Measurements from ENCODE around the gene CCDC85C.
"Not testable (repeated sequence)": the region's sequence is repeated elsewhere in the genome, so short reads cannot be mapped to it uniquely, and the experiment has no call there.

CCDC85C gene

DNA sequence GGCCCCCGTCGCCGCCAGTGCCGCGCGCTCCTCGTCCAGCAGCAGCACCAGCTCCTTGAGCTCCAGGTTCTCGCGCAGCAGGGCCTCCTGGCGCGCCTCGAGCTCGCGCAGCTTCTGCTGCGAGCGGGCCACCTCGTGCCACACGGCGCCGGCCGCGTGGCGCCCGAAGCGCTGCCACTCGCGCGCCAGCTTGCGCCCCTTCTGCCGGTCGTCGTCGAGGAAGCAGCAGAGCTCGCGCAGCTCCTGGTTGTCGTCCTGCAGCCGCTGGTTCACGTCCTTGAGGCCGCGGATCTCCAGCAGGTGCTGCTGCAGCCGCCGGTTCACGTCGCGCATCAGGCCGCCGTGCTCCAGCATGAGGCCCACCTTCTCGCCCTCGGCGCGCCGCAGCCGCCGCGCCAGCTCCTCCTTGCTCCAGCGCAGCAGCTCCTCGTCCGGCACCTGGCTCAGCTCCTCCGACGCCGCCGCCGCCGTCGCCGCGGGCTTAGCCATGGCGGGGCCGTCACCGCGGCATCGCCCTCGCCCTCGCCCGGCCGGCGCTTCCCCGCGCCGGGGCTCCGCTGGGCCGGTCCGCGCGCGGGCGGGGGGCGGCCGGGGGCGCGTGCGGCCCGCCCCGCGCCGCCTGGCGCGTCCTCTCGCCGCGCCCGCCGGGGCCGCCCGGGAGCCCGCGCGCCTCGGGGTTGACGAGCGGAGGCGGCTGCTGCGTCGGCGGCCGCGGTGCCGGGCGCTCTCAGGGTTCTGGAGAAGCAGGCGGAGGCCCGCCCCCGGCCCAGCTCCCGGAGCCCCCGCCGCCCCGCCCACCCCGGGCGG lies at the start of gene CCDC85C:
Gene CCDC85C, minus strand, starts transcription at position 737 of the 807 bp plus-strand sequence. Its CDS starts 248 bp downstream, at position 489.
- in situ Hi-C loops (cut with MboI; ENCODE audit: low sequenced_read_pairs): no loop called here

DNA sequence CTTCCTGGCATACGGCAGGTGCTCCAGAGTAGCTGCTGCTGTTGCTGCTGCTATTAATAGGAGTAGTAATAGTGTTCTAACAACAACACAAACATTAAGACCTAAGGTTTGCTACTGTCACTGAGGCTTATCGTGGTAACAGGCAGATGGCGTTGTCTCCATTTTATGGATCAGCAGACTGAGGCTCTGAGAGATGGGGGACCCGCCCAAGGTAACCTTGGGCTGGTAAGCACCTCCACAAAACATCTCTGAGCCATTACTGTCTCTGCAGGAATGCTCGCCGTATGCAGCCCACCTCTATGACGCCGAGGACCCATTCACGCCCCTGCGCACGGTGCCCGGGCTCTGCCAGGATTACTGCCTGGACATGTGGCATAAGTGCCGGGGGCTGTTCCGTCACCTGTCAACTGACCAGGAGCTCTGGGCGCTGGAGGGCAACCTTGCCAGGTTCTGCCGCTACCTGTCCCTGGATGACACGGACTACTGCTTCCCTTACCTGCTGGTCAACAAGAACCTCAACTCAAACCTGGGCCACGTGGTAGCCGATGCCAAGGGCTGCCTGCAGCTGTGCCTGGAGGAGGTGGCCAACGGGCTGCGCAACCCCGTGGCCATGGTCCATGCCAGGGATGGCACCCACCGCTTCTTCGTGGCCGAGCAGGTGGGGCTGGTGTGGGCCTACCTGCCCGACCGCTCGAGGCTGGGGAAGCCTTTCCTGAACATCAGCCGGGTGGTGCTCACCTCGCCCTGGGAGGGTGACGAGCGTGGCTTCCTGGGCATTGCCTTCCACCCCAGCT lies 48.1 kb upstream of the CCDC85C start:
- in situ Hi-C loops (cut with MboI; ENCODE audit: low sequenced_read_pairs): no loop called here

DNA sequence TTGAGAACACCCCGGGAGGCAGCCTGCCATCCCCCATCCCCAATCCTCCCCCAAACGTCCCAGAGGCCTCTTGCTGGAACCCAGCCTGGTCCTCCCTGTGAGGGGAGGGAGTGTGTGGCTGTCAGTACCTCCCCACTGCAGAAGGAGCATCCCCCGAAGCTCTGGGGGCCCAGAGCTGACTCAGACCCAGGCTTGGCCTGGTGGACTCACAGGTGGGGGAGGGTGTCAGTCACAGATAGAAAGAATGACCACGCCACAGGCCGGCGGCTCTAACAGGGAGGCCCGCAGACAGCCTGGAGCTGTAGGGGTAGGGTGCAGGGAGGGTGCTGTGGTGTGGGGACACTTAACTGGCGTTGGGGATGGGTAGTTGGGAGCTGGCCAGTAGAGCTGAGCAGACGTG lies 46.2 kb upstream of the CCDC85C start:
- in situ Hi-C loops (cut with MboI; ENCODE audit: low sequenced_read_pairs): no loop called here

DNA sequence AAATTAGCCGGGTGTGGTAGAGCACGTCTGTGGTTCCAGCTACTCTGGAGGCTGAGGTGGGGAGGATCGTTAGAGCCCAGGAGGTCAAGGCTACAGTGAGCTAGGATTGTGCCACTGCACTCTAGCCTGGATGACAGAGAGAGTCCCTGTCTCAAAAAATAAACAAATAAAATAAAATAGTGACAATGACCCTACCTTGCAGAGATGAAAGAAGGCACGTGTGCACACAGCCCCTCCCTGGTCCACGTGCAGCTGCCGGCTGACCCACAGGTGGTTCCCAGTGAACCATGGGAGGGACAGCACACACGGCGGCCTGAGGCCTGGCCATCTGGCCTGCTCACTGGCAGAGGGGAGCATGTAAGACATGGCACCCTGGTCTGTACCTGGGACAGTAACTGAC lies 45.6 kb upstream of the CCDC85C start:
- in situ Hi-C loops (cut with MboI; ENCODE audit: low sequenced_read_pairs): no loop called here

DNA sequence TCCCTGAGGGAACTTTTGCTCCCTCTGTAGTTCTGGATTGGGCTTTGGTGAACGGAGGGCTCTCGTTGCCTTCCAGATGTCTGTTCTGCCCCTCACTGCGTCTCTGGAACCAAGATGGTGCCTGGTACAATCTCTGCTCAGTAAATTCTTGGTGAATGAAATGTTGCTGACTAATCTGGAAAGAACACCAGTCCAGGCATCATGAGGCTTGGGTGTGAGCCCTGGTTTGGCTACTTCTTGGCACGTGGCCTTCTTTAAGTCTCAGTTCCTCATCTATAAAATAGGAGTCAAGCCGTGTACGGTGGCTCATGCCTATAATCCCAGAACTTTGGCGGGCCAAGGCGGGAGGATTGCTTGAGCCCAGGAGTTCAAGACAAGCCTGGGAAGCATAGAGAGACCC lies 45.2 kb upstream of the CCDC85C start:
- in situ Hi-C loops (cut with MboI; ENCODE audit: low sequenced_read_pairs): no loop called here

DNA sequence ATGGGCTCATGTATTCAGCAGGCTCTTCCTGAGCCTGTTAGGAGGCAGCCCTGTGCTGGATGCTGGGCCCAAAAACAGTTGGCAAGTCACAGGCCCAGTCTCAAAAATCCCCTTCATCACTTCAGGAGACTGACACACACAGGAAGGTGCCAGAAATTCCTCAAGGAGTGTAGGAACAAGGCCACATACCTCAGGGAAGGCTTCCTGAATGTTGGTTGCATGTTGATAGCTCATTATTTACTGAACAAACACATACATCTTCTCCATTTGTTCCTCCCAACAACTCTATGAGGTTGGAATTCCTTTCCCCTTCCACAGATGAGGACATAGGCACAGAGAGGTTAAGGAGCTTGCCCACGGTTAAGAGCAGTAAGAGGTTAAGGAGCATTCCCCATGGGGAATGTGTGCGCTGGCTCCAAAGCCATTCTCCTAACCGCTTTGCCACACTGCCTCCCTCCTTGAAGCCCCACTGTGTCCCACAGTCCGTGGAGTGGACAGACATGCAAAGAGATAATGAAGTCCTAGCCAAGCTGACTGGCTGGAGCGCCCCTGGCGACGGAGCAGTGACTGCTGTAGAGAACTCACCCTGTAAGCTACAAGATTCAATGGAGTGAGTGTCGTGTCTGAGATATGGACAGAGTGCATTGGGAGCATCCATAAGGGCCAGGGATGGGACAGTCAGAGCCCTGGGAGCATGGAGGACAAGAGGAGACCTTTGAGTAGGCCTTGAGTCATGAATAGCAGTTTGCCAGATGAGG lies 44.2 kb upstream of the CCDC85C start:
- in situ Hi-C loops (cut with MboI; ENCODE audit: low sequenced_read_pairs): no loop called here

DNA sequence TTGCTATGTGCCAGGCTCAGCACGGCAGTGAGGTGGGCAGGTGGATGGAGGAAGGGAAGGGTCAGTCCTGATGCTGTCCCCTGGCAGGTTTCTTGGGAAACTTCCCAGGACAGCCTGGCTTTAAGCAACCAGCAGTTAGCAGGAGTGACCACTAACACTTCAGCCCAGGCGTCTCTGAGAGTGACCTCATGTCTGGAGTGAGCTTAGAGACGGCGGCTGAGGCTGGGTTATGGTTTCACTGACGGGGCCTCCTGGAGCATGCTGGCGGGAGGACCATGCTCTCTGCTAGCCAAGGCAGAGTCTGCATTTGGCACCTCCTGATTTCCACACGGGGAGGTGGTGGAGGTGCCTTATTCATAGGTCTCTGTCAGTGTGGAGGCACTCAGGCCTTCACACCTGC lies 43.4 kb upstream of the CCDC85C start:
- in situ Hi-C loops (cut with MboI; ENCODE audit: low sequenced_read_pairs): no loop called here

DNA sequence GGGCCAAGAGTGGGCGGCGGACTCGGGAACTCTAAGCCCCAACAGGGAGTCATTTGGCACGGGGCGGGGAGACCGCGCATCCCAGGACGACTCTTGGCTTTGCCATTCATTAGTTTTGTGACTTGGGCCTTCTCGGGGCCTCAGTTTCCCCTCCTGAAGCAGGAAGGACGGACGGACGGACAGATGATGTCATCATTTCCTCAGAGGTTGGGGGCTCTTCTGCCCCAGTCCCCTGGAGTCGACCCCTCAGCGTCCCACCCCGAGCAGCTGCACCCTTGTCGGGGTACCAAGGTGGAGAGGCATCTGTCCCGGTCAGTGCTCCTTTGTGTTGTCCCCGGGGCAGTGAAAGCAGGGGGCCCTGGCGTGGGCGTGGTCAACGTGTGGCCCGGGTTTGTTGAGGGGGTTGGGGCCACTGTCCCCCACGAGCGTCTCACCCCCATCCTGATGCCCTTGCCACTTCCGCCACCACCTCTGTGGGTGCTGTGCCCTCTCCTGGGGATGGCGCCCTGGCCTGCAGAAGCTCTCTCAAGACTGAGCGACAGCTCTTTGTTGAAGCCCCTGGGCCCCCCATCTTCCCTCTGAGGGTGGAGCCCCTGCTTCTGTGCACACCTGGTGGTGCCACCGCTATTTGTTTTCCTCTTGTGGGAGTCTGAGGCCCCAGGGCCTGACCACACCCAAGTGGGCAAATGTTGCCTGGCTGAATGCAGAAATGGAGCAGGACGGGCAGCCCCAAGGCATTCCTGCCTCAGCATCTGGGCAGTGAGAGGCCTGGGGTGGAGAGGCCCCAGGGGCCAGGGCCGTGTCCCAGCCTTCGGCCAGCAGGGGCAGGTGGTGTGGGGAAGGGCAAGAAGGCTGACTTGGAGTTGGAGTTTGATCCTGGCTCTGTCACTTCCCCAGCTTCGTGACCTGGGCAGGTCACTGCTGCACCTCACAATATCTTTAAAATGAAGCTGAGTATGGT lies 41.8 kb upstream of the CCDC85C start:
- in situ Hi-C loops (cut with MboI; ENCODE audit: low sequenced_read_pairs): no loop called here

DNA sequence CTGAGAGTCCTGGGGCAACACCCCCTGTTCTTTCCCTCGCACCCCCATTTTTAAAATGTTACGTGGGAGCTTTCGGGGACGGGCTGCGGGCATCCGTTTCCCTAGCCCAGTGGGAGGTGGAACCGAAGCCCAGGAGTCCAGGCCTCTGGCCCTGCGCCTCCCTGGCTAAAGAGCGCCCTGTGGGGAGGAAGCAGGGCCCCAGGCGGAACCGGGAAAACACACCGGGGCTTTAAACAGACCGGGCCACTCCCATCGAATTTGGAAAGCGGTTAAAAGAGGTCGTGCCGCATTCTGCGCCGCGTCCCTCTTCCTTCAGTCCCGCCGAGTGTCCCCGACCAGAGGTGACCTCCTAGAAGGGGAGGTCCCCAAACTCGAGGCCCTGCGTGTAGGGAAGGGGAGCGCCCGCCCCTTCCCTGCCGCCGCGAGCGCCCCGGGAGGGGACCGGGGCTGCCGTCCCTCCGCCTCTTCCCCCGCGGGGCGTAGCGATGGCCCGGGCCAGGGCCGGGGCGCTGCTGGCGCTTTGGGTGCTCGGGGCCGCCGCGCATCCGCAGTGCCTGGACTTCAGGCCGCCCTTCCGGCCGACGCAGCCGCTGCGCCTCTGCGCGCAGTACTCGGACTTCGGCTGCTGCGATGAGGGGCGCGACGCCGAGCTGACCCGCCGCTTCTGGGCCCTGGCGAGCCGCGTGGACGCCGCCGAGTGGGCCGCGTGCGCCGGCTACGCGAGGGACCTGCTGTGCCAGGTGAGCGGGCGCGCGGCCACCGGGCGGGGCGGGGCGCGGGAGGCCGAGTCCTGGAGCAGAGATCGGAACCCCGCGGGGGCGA lies 40.9 kb upstream of the CCDC85C start, which contains the start of gene HHIPL1:
Gene HHIPL1, plus strand, starts transcription at position 407 of the 822 bp plus-strand sequence. Its CDS starts 79 bp downstream, at position 486.
- in situ Hi-C loops (cut with MboI; ENCODE audit: low sequenced_read_pairs): no loop called here

DNA sequence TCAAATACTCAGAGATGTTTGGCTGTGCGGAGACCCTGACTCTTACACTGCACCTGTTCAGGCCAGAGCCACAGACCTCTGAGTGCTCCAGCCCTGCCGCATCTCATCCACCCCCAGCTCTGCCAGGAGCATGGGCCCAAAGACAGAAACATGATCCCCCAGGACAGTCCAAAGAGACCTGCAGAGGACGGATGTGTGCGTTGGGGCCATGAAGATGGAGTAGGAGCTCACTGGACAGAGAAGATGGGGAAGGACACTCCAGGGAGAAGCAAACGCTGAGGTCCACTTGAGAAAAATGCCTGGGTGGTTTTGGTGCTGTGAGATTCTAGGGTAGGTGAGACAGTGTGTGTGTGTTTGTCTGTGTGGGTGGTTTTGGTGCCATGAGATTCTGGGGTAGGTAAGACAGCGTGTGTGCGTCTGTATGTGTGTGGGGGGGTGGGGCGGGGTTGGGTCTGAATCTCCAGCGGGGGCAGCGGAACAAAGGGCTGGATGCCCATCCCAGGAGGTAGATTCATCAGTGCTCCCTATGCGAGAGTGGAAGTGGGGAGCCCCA lies 40.1 kb upstream of the CCDC85C start:
- in situ Hi-C loops (cut with MboI; ENCODE audit: low sequenced_read_pairs): no loop called here

DNA sequence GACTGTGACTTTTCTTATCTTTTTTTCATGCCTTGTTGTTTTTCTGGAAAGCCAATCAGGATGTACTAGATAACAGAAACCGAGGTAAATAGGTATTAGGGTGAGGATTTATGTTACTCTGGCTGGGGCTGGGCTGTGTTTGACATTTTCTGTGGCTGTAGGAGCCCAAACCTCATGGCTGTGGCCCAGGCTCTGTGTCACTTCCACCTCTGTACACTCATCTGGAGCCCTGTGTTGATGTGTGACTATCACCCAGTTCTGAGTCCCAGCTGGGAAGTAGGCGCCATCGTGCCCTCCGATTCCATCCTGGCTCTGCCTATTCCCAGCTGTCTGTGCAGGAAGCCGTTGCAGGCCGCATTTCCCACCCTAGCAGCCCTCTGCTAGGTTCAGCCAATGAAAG lies 39.3 kb upstream of the CCDC85C start:
- in situ Hi-C loops (cut with MboI; ENCODE audit: low sequenced_read_pairs): no loop called here

DNA sequence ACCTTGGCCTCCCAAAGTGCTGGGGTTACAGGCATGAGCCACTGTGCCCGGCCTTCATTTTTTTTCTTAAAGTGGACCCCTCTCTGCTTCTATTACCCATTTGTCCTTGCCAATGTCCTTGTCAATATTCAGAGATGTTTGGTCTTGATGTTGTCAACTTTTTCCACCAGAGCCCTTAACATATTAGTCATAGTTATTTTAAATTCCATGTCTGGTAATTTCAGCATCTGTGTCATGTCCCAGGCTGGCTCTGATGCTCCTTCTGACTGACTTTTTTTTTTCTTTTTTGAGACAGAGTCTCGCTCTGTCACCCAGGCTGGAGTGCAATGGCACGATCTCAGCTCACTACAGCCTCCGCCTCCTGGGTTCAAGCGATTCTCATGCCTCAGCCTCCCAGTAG lies 38.8 kb upstream of the CCDC85C start:
- in situ Hi-C loops (cut with MboI; ENCODE audit: low sequenced_read_pairs): not testable (repeated sequence)

DNA sequence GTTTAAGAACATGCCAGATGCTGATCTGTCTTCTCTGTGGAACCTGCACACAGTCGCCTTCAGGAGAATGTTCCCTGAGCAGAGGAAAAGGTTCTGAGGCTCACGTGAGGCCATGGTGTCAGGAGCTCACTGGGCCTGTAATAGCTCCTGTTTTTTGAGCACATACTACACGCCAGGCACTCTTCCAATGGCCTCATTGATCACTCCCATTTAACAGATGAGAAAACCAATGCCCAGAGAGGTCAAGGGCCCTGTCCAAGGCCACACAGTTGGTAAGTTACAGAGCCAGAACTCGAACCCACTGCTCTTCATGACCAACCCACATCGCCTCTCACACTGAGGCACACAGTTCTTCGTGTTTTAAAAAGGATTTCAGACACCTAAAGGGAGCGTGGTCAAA lies 33.6 kb upstream of the CCDC85C start:
- in situ Hi-C loops (cut with MboI; ENCODE audit: low sequenced_read_pairs): no loop called here

DNA sequence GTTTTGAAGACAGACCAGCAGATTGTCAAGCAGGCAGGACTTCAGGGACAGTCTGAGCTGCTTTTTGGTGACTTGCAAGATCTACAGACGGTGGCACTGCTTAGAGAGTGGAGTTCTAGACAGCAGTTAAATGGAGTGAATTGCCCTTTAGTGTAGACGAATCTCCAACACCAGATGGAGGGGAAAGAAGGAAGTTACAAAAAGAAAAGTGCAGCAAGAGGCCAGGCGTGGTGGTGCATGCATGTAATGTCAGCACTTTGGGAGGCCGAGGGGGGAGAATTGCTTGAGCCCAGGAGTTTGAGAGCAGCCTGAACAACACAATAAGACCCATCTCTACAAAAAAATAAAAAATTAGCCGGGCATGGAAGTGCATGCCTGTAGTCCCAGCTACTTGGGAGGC lies 32.5 kb upstream of the CCDC85C start:
- in situ Hi-C loops (cut with MboI; ENCODE audit: low sequenced_read_pairs): no loop called here

DNA sequence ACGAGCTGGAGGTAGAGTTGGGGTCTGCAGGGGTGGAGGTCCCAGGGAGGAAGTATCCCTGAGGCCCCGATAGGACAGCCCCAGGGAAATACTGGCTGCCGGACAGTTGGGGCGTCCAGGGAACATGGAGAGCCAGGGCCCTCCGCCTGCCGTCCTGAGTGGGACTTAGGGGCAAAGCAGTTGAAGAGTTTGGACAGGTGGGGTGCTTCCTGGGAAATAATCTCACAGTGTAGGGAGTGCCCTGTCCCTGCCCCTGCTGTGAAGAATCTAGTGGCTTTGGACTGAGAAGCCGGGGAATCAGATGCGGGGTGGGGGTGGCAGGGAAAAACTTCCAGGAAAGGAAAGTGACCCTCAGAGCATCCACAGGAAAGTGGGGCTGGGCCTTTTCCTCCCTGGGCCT lies 31.1 kb upstream of the CCDC85C start:
- in situ Hi-C loops (cut with MboI; ENCODE audit: low sequenced_read_pairs): no loop called here

DNA sequence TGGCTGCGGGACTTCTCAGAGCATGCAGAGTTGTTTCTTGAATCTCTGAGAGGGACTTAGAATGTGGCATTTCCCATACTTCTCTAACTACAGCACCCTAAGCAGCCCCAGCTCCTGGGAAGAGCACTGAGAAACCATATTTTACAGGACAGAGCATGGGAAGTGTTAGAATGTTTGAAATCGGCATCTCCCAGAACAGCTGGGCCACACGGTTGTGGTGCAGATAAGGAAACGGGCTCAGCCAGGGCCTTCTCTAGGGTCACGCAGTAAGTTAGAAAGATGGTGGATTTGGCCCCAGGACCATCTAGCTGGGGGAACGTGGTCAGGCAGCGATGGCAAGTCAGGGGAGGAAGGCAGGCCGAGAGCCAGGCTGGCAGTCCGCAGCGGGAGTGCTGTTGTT lies 30.4 kb upstream of the CCDC85C start:
- in situ Hi-C loops (cut with MboI; ENCODE audit: low sequenced_read_pairs): no loop called here

DNA sequence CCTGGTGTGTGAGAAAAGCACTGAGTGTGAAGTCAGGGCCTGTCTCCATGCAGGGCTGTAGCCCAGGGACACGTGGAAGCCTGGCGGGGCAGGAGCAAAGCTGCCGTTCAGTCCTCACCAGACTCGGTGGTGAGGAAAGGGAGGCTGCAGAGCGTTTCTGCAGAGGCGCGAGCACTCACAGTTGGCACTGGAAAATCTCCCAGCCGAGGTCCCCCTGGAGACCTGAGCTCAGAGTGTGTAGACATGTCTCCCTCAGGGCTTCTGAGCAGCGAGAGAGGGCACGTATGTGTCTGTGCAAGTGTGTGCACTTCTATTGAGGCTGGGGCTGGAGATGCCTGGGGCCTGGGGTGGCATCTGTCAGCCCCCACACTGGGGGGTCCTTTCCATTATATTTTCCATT lies 29.9 kb upstream of the CCDC85C start:
- in situ Hi-C loops (cut with MboI; ENCODE audit: low sequenced_read_pairs): no loop called here

DNA sequence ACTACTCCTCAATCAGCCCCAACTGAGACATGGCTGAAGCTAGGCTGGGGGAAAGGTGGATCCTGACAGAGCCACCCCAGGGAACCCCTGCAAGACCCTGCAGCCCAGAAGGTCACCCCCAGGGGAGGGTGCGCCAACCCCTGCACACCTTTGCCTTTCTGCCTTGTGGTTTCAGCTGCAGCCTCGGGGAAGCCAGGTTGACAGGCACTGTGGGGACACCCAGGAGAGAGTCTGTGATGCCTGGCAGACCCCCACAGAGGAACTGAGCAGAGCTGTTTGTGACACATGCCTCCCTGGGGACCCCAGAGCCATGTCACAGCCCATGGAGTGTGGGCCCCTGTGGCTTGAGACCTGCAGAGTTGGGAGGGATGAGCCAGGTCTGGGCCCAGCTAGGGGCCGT lies 29.1 kb upstream of the CCDC85C start:
- in situ Hi-C loops (cut with MboI; ENCODE audit: low sequenced_read_pairs): no loop called here

DNA sequence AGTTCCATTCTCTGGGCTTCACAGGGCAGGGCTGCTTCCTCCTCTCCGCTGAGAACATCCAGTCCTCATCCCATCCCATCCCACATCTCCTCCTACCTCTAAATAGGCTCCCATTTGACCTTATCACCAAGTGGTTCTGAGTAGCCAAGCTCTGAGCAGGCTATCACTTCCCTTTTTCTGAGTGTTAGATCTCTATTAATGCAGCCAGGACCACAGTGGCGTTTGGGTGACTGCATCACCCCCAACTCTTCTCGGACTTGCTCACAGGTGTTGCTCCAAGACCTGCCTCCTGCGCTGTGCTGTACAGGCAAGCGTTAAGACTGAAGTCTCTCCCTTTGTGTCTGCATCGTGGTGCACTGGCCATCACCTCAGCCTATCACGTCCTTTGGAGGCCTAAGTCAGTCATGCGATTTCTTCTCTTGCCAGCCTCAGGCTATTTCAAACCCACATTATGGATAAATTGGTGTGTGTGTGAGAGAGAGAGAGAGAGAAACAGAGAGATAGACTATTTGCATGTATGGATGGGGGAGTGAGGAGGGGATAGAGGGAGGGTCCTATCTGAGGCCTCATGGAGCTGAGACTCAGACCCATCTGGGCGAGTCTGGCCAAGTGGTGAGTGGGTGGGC lies 28.5 kb upstream of the CCDC85C start:
- in situ Hi-C loops (cut with MboI; ENCODE audit: low sequenced_read_pairs): no loop called here
